ENCODE measurements around the gene OMG. TPM values are rescaled to one million over a fixed set of nuclear protein-coding genes. Genes with fewer than 3 reads are reported as not detected.

Gene OMG
- total and polyA plus RNA-seq, 4 donors, result 0.65 TPM; not detected in 3

- ATAC-seq (ENCODE audit: low FRiP score), result no peak
- WGBS, 2 donors, result 92 to 97% methylated on average over 2 of the region's 2 CpGs
Measured at GRCh38 chr17:31279401-31279800, 17.6 kb downstream of the OMG start.

GRCh38 chr17:31275116-31275515, 21.9 kb downstream of the OMG start:
- H3K4me3 ChIP-seq (ENCODE audit: low read length in 2 of 2), result no peak overlapping the region
- no peaks in the 10 kb centered on the region for H3K9me3 ChIP-seq (ENCODE audit: control insufficient read depth, low read length)
- ATAC-seq (ENCODE audit: low FRiP score), result no peak
- no peaks in the 10 kb centered on the region for H3K4me1 ChIP-seq (ENCODE audit: control insufficient read depth in 1 of 2, insufficient read depth in 2 of 2, low read length in 2 of 2)
- no peaks in the 10 kb centered on the region for H3K27me3 ChIP-seq (ENCODE audit: control insufficient read depth in 1 of 2, insufficient read depth in 2 of 2, low read length in 1 of 2)
- 83 to 93% methylated on average over 1 of the region's 1 CpG for WGBS, 2 donors
- no peak overlapping the region for H3K27ac ChIP-seq (ENCODE audit: low read depth in 1 of 2, low read length in 2 of 2)
- intact Hi-C loops (cut with DNase I), result no loop called here
- H3K36me3 ChIP-seq (ENCODE audit: control insufficient read depth in 1 of 2, insufficient read depth in 2 of 2, low read length in 1 of 2), result peaks cover 4 to 7% of the 10 kb centered on the region in 2 donors
- no peak for DNase-seq

More at GRCh38 chr17:31279401-31279800, 17.6 kb downstream of the OMG start:
- Histone ChIP-seq H3K27me3 (ENCODE audit: control insufficient read depth in 1 of 2, insufficient read depth in 2 of 2, low read length in 1 of 2) (no peaks in the 10 kb centered on the region), H3K27ac (ENCODE audit: low read depth in 1 of 2, low read length in 2 of 2) (no peak overlapping the region), H3K36me3 (ENCODE audit: control insufficient read depth in 1 of 2, insufficient read depth in 2 of 2, low read length in 1 of 2) (peaks cover 4 to 7% of the 10 kb centered on the region in 2 donors), H3K4me3 (ENCODE audit: low read length in 2 of 2) (no peak overlapping the region), H3K4me1 (ENCODE audit: control insufficient read depth in 1 of 2, insufficient read depth in 2 of 2, low read length in 2 of 2) (no peaks in the 10 kb centered on the region), H3K9me3 (ENCODE audit: control insufficient read depth, low read length) (no peaks in the 10 kb centered on the region)
- intact Hi-C loops (cut with DNase I), result no loop called here
- DNase-seq, result no peak

- WGBS, 2 donors, result 90 to 91% methylated on average over 2 of the region's 2 CpGs
- peak; percentile 80 for ATAC-seq (ENCODE audit: low FRiP score)
- no peak for DNase-seq
- Histone ChIP-seq H3K36me3 (ENCODE audit: control insufficient read depth in 1 of 2, insufficient read depth in 2 of 2, low read length in 1 of 2) (peaks cover 4 to 7% of the 10 kb centered on the region in 2 donors), H3K9me3 (ENCODE audit: control insufficient read depth, low read length) (no peaks in the 10 kb centered on the region), H3K27ac (ENCODE audit: low read depth in 1 of 2, low read length in 2 of 2) (no peak overlapping the region), H3K27me3 (ENCODE audit: control insufficient read depth in 1 of 2, insufficient read depth in 2 of 2, low read length in 1 of 2) (no peaks in the 10 kb centered on the region), H3K4me3 (ENCODE audit: low read length in 2 of 2) (no peak overlapping the region), H3K4me1 (ENCODE audit: control insufficient read depth in 1 of 2, insufficient read depth in 2 of 2, low read length in 2 of 2) (no peaks in the 10 kb centered on the region)
- intact Hi-C loops (cut with DNase I), result no loop called here
Measured at GRCh38 chr17:31274252-31274651, 22.8 kb downstream of the OMG start.

DNA sequence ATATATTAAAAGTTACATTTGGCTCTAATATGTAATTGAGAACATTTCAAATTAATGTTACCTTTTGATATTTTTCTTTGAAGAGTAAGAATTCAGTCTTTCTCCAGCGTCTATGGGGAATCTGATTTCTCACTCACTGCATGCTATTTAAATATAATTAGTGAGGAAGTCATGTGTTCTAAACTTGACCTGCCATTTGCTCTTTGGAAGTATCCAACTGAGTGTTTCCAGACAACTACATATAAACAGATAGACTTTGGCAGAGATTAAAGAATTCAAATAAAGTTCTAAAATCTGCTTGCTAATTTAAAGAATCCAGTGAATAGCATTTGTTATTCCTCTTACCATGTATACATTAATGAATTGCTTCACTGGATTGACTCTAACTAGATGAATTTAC, 23.5 kb downstream of the OMG start:
- no peak overlapping the region for H3K4me3 ChIP-seq (ENCODE audit: low read length in 2 of 2)
- H3K27ac ChIP-seq (ENCODE audit: low read depth in 1 of 2, low read length in 2 of 2), result no peak overlapping the region
- no peaks in the 10 kb centered on the region for H3K4me1 ChIP-seq (ENCODE audit: control insufficient read depth in 1 of 2, insufficient read depth in 2 of 2, low read length in 2 of 2)
- intact Hi-C loops (cut with DNase I), result no loop called here
- peaks cover 4 to 7% of the 10 kb centered on the region in 2 donors for H3K36me3 ChIP-seq (ENCODE audit: control insufficient read depth in 1 of 2, insufficient read depth in 2 of 2, low read length in 1 of 2)
- DNase-seq, result no peak
- no peak for ATAC-seq (ENCODE audit: low FRiP score)
- no peaks in the 10 kb centered on the region for H3K27me3 ChIP-seq (ENCODE audit: control insufficient read depth in 1 of 2, insufficient read depth in 2 of 2, low read length in 1 of 2)
- 68 to 88% methylated on average over 1 of the region's 1 CpG for WGBS, 2 donors
- H3K9me3 ChIP-seq (ENCODE audit: control insufficient read depth, low read length), result no peaks in the 10 kb centered on the region

DNA sequence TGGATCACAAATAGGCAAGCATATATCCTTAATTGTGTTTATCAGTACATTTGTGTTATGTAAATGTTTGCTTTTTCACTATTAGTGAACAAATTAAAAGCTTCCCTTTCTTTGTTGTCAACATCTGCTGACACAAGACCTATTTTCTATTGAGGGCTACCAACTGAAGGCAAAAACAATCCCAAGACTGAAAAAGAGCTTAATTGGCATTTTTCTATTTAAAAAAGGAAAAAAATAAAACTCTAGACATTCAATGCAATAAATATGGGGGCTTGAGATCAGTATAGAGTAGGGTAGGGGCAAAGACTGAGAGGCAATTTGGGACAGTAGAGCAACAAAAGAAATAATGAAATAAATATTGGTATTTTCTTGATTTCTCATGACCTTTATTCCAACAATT, 24.2 kb downstream of the OMG start:
- H3K4me1 ChIP-seq (ENCODE audit: control insufficient read depth in 1 of 2, insufficient read depth in 2 of 2, low read length in 2 of 2), result no peaks in the 10 kb centered on the region
- no peaks in the 10 kb centered on the region for H3K9me3 ChIP-seq (ENCODE audit: control insufficient read depth, low read length)
- DNase-seq (no peak), ATAC-seq (ENCODE audit: low FRiP score) (no peak)
- no peak overlapping the region for H3K4me3 ChIP-seq (ENCODE audit: low read length in 2 of 2)
- H3K27ac ChIP-seq (ENCODE audit: low read depth in 1 of 2, low read length in 2 of 2), result no peak overlapping the region
- intact Hi-C loops (cut with DNase I), result no loop called here
- H3K36me3 ChIP-seq (ENCODE audit: control insufficient read depth in 1 of 2, insufficient read depth in 2 of 2, low read length in 1 of 2), result peaks cover 4 to 7% of the 10 kb centered on the region in 2 donors
- no peaks in the 10 kb centered on the region for H3K27me3 ChIP-seq (ENCODE audit: control insufficient read depth in 1 of 2, insufficient read depth in 2 of 2, low read length in 1 of 2)

DNA sequence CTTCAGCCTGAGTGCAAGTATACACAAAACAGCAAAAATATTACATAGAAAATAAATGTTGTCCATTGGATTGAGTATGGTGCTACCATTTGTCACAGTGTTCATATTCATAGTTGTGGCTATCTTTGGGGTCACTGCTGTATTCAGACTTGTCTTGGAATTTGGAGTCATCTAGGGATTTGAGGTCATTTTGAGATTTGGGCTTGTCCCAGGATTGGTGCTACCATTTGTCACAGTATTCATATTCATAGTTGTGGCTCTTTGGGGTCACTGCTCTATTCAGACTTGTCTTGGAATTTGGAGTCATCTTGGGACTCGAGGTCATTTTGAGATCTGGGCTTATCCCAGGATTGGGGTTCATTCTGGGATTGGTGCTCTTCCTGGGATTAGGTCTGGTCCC, 24.8 kb downstream of the OMG start:
- Histone ChIP-seq H3K36me3 (ENCODE audit: control insufficient read depth in 1 of 2, insufficient read depth in 2 of 2, low read length in 1 of 2) (peaks cover 2 to 4% of the 10 kb centered on the region in 2 donors), H3K9me3 (ENCODE audit: control insufficient read depth, low read length) (no peaks in the 10 kb centered on the region), H3K4me1 (ENCODE audit: control insufficient read depth in 1 of 2, insufficient read depth in 2 of 2, low read length in 2 of 2) (no peaks in the 10 kb centered on the region), H3K27me3 (ENCODE audit: control insufficient read depth in 1 of 2, insufficient read depth in 2 of 2, low read length in 1 of 2) (no peaks in the 10 kb centered on the region), H3K4me3 (ENCODE audit: low read length in 2 of 2) (no peak overlapping the region), H3K27ac (ENCODE audit: low read depth in 1 of 2, low read length in 2 of 2) (no peak overlapping the region)
- 97% methylated on average over 1 of the region's 1 CpG for WGBS, 2 donors
- DNase-seq (no peak), ATAC-seq (ENCODE audit: low FRiP score) (no peak)
- intact Hi-C loops (cut with DNase I), result no loop called here

GRCh38 chr17:31269578-31269983, 27.5 kb downstream of the OMG start:
- intact Hi-C loops (cut with DNase I), result no loop called here
- H3K36me3 ChIP-seq (ENCODE audit: control insufficient read depth in 1 of 2, insufficient read depth in 2 of 2, low read length in 1 of 2), result peaks cover 0 to 3% of the 10 kb centered on the region in 2 donors
- H3K27ac ChIP-seq (ENCODE audit: low read depth in 1 of 2, low read length in 2 of 2), result peak overlapping the region in 1 of 2 donors; percentile 62
- H3K9me3 ChIP-seq (ENCODE audit: control insufficient read depth, low read length), result no peaks in the 10 kb centered on the region
- DNase-seq (peak in 1 of 2 donors; percentile 59), ATAC-seq (ENCODE audit: low FRiP score) (peak; percentile 77)
- no peaks in the 10 kb centered on the region for H3K4me1 ChIP-seq (ENCODE audit: control insufficient read depth in 1 of 2, insufficient read depth in 2 of 2, low read length in 2 of 2)
- WGBS, 2 donors, result 6 to 13% methylated on average over 1 of the region's 1 CpG
- no peaks in the 10 kb centered on the region for H3K27me3 ChIP-seq (ENCODE audit: control insufficient read depth in 1 of 2, insufficient read depth in 2 of 2, low read length in 1 of 2)
- H3K4me3 ChIP-seq (ENCODE audit: low read length in 2 of 2), result no peak overlapping the region

- intact Hi-C loops (cut with DNase I), result no loop called here
- H3K36me3 ChIP-seq (ENCODE audit: control insufficient read depth in 1 of 2, insufficient read depth in 2 of 2, low read length in 1 of 2), result peaks cover 0 to 3% of the 10 kb centered on the region in 2 donors
- 95 to 99% methylated on average over 2 of the region's 2 CpGs for WGBS, 2 donors
Measured at GRCh38 chr17:31269036-31269577, 27.9 kb downstream of the OMG start.

GRCh38 chr17:31266042-31266441, 31.0 kb downstream of the OMG start:
- Histone ChIP-seq H3K27ac (ENCODE audit: low read depth in 1 of 2, low read length in 2 of 2) (no peak overlapping the region), H3K4me1 (ENCODE audit: control insufficient read depth in 1 of 2, insufficient read depth in 2 of 2, low read length in 2 of 2) (no peaks in the 10 kb centered on the region), H3K27me3 (ENCODE audit: control insufficient read depth in 1 of 2, insufficient read depth in 2 of 2, low read length in 1 of 2) (no peaks in the 10 kb centered on the region), H3K9me3 (ENCODE audit: control insufficient read depth, low read length) (no peaks in the 10 kb centered on the region), H3K4me3 (ENCODE audit: low read length in 2 of 2) (no peak overlapping the region), H3K36me3 (ENCODE audit: control insufficient read depth in 1 of 2, insufficient read depth in 2 of 2, low read length in 1 of 2) (peaks cover 0 to 3% of the 10 kb centered on the region in 2 donors)
- intact Hi-C loops (cut with DNase I), result no loop called here
- DNase-seq (no peak), ATAC-seq (ENCODE audit: low FRiP score) (no peak)
- WGBS, 2 donors, result 94 to 96% methylated on average over 2 of the region's 2 CpGs

More at GRCh38 chr17:31269036-31269577, 27.9 kb downstream of the OMG start:
- Histone ChIP-seq H3K9me3 (ENCODE audit: control insufficient read depth, low read length) (no peaks in the 10 kb centered on the region), H3K4me3 (ENCODE audit: low read length in 2 of 2) (no peak overlapping the region), H3K27me3 (ENCODE audit: control insufficient read depth in 1 of 2, insufficient read depth in 2 of 2, low read length in 1 of 2) (no peaks in the 10 kb centered on the region), H3K4me1 (ENCODE audit: control insufficient read depth in 1 of 2, insufficient read depth in 2 of 2, low read length in 2 of 2) (no peaks in the 10 kb centered on the region), H3K27ac (ENCODE audit: low read depth in 1 of 2, low read length in 2 of 2) (no peak overlapping the region)
- DNase-seq (no peak), ATAC-seq (ENCODE audit: low FRiP score) (no peak)
